HG03520 (cell line): ENCODE measurements around the gene SBK2.
"Not testable (repeated sequence)": the region's sequence is repeated elsewhere in the genome, so short reads cannot be mapped to it uniquely, and the experiment has no call there.

ENCODE experiments used
- ATAC-seq: cut with Tn5 transposase; IDR thresholded peaks from one replicate; pipeline ENCODE4 v1.9.1; 2021; ENCODE audit warnings: mild to moderate bottlenecking, moderate library complexity; ENCODE audit not compliant: unreplicated experiment

SBK2 gene

GRCh38 chr19:55537741-55538111 lies 793 bp upstream of the SBK2 start:
- no peak for ATAC-seq

DNA sequence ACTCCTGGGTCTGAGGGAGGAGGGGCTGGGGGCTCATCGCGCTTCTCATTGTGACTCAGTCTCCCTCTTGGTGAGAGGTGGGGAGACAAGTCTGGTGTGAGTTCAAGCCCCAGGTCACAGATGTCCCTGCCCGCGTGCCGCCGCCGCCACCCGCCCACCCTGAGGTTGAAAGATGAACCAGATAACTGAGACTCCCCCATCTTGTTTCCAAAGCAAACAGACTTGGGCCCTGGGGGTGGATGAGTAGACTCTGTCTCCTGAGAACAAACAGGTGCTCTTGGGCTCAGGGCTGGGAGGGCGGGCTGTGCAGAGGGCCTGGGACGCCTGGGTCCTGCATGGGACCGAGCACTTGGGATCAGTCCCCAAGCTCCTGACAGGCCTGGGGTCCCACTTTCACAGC lies 567 bp downstream of the SBK2 start:
- no peak for ATAC-seq

GRCh38 chr19:55535965-55536350 lies 975 bp downstream of the SBK2 start:
- no peak for ATAC-seq

GRCh38 chr19:55535173-55535964 lies 1.6 kb downstream of the SBK2 start:
- ATAC-seq, result no peak

DNA sequence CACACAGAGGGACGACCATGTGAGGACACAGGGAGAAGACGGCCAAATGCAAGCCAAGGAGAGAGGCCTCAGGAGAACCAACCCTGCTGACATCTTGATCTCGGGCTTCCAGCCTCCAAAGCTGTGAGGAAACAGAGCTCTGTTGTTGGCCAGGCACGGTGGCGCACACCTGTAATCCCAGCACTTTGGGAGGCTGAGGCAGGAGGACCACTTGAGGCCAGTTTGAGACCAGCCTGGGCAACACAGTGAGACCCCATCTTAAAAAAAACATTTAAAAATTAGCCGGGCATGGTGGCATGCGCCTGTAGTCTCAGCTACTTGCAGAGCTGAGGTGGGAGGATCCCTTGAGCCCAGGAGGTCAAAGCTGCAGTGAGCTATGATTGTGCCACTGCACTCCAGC lies 2.7 kb downstream of the SBK2 start:
- not testable (repeated sequence) for ATAC-seq

DNA sequence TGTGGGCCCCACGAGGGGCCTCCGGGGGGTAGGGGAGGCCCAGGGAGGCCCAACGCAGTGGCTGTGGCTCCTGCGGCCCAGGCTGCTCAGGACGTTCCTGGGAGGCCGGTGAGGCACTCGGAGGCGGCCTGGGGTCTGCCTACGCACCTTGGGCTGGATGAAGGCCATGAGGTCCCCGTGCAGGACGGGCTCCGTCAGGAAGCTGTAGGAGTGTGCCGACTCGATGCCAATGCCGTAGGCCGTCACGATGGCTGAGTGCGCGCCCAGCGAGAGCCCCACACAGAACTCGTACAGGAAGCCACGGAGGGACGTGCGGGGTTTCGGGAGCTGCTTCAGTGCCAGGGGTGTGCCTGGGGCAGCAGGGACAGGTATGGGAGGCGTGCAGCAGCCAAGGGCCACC lies 5.9 kb downstream of the SBK2 start:
- no peak for ATAC-seq

- no peak for ATAC-seq
These were observed 7.2 kb downstream of the SBK2 start for GRCh38 chr19:55529636-55530234.

GRCh38 chr19:55528030-55528803 lies 8.7 kb downstream of the SBK2 start:
- ATAC-seq, result no peak

DNA sequence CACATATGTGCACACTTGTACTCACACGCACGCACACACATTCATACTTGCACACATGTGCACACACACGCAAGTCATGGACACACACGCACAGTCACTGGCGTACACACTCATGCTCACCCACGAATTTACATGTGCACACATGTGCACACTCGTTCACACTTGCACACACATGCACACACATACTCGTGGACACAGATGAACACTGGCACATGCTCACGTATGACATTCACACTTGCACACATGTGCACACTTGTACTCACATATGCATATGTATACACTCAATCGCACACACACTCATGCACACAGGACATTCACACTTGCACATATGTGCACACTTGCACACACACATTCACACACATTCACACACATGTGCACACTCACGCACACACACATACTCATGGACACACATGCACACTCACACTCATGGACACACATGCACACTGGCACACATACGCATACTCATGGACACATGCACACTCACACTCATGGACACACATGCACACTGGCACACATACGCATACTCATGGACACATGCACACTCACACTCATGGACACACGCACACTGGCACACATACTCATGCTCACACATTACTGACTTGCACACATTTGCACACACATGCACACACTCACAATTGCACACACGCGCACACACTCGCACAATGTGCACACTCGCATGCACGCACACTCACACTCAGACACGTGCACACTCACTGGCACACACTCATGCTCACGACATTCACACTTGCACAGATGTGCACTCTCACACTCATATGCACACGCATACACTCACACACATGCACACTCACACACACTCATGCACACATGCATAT lies 9.5 kb downstream of the SBK2 start:
- no peak for ATAC-seq

DNA sequence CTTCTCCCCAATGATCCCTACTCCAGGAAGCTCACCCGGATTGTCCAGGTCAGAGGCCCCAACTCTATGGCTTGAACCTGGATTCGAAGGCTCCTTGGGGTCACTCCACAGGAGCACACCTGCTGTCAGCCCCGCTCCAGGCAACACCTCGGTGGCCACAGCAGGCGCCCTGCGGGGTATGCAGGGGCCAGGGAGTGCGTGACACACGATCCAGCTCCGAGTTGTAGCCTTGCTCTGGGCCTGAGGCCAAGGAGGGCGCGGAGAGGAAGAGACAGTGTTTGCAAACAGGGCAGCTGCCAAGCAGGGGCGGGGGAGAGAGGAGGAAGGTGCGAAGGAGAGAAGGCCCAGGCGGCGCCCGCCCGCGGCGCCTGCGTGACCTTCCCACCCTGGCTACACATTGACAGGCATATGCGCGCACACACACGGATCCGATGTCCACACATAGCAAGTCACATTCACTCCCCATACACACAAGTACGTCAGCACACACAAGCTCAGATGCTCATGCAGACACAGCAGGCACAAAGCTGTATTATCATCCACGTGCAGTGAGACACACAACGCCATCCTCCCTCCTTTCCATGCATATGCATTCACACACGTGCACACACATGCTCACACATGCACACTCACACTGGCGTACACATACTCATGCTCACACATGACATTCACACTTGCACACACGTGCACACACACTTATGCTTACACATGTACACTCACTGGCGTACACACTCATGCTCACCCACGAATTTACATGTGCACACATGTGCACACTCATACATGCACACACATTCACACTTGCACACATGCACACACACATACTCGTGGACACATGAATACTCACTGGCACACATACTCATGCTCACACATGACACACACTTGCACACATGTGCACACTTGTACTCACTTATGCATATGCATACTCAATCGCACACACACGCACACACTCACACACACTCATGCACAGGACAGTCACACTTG lies 10.4 kb downstream of the SBK2 start:
- no peak for ATAC-seq

DNA sequence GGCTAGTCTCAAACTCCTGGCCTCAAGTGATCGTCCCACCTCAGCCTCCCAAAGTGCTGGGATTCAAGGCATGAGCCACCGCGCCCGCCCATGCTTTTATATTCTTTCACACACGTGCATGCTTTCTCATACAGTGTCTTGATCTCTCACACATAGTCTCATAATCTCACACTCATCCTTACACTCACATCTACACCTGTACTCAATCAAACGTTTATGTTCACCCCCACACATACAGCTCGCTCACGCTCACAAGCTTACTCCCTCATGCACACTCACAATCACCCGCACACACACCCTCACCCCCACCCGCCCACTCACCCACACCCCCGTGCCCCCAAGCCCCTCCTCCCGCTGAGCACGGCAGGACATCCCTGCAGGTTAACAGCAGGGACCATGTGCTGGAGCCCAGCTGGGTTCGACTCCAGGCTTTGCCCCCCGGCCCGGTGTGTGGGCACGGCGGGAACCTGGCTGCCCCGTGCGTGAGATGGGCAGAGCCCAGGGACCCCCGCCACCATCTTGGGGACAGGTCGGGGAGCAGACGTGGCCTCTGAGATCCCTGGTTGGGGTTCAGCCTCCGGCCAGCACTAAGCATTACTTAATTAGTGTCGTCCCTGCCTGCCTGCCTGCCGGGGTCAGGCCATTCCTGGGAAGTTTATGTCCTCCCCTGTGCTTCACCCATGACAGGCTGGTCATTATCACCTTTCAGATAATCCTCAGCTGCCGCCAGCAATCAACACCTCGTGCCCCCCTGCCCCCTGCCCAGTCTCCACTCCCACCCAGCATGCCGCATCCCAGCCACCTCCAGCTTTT lies 11.4 kb downstream of the SBK2 start:
- ATAC-seq, result no peak

DNA sequence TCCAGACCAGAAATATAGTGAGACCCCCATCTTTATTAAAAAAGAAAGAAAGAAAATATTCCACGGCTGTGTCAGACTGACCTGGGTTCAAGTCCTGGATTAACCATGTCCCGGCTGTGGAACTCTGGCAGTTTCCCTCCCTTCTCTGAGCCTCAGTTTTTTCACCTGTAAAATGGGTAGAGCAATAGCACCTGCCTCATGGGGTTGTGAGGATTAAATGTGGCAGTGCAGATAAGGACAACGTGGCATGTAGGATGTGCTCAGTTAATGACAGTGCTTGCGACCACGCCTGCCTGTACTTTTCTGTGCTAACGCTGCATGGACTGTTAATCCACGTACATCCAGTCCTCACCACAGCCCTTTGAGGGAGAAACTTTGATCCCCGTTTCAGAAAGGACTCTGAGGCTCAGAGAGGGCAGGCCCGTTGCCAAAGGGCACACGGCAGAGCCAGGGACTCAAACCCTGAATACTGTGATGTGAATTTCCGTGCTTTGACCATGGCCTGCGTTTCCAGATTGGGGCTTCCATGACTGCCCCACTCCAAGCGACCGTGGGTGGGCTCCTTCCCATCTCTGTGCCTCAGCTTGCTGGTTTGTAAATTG lies 16.1 kb downstream of the SBK2 start:
- ATAC-seq, result no peak

DNA sequence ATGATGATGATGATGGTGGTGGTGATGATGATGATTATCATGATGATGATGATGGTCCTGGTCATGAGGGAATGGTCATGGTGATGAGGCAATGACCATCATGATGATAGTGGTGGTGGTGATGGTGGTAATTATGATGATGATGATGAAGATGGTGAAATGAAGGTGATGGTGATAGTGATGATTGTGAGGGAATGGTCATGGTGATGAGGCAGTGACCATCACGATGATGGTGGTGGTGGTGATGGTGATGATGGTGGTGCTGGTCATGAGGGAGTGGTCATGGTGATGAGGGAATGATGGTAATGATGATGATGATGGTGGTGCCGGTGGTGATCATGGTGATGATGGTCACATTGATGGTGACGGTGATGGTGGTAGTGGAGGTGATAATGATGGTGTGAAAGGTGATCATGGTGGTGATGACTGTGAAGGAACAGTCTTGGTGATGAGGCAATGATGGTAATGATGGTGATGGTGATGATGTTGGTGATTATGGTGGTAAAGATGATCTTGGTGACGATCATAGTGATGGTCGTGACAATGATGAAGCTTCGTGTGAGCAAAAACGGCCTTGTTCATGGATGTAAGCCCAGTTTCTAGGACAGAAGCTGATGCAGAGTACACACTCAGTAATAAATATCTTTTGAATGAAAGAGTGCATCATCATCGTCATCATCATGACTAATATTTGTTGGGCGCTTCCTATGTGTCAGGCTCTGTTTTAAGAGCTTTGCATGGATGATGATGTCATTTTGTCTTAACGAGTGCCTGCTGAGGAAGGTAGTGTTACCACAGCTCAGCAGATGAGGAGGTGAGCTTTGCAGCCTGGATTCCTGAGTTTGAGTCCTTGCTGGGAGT lies 17.3 kb downstream of the SBK2 start:
- no peak for ATAC-seq

DNA sequence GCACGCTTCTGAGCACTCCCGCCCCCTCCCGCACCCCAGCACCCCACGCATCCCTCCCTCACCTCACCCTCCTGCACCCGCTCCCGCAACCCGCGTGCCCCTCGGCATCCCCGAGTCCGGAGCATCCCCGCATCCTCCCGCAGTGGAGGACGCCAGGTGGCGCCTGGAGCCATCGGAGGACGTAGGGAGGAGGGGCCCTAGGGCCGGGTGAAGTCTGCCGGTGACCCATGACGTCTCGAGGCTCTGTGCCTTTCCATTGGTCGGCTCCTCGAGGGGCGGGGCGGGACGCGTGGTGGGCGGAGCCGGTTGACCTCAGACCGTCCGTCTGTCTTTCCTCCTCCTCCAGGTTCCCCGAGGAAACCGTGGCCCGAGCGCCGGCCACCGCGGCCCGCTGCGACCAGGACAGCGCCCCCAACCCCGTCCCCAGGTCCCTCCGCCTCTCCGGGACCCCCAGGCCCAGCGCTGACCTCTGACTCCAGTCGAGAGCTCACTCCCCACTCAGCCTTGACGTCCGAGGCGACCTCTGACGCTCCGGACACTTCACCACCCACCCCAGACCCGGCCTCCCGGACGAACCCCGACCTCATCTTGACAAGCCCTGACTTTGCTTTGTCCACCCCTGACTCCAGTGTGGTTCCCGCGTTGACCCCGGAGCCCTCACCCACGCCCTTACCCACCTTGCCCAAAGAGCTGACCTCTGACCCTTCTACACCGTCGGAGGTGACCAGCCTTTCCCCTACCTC lies 19.9 kb downstream of the SBK2 start:
- ATAC-seq, result peak; percentile 95

GRCh38 chr19:55508120-55508519 lies 28.8 kb downstream of the SBK2 start:
- ATAC-seq, result no peak

- no peak for ATAC-seq
These were observed 32.0 kb downstream of the SBK2 start for GRCh38 chr19:55504981-55505380.

DNA sequence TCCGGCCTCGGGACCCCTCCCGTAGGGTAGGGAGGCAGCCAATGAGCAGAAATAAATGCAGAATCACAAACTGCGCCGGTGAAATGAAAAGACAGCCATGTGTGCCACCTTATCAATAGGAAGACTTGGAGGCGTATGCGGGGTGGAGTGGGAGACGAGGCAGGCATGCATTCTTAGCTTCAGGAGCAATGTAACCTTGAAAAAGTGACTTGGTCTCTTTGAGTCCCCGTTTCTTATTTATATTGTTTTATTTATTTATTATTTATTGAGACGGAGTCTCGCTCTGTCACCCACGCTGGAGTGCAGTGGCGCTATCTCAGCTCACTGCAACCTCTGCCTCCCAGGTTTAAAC lies 32.7 kb downstream of the SBK2 start:
- no peak for ATAC-seq
